Measurements from ENCODE around the gene TMEM45A. TPM values are rescaled to one million over a fixed set of nuclear protein-coding genes. Genes with fewer than 3 reads are reported as not detected.
"Not testable (repeated sequence)": the region's sequence is repeated elsewhere in the genome, so short reads cannot be mapped to it uniquely, and the experiment has no call there.

TMEM45A gene
- total RNA-seq, 1 experiment from 2014 or later: 21.1 TPM

DNA sequence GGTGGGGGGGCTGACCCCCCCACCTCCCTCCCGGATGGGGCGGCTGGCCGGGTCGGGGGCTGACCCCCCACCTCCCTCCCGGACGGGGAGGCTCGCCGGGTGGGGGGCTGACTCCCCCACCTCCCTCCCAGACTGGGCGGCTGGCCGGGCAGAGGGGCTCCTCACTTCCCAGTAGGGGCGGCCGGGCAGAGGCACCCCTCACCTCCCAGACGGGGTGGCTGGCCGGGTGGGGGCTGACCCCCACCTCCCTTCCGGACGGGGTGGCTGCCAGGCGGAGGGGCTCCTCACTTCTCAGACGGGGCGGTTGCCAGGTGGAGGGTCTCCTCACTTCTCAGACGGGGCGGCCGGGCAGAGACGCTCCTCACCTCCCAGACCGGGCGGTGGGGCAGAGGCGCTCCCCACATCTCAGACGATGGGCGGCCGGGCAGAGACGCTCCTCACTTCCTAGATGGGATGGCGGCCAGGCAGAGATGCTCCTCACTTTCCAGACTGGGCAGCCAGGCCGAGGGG, 14.5 kb upstream of the TMEM45A start:
- DNase-seq (ENCODE audit: low read depth, low spot score); in situ Hi-C loops (cut with HindIII; ENCODE audit: low pct_unique_long_range_greater_than_20kb, low sequenced_read_pairs): not testable (repeated sequence)

DNA sequence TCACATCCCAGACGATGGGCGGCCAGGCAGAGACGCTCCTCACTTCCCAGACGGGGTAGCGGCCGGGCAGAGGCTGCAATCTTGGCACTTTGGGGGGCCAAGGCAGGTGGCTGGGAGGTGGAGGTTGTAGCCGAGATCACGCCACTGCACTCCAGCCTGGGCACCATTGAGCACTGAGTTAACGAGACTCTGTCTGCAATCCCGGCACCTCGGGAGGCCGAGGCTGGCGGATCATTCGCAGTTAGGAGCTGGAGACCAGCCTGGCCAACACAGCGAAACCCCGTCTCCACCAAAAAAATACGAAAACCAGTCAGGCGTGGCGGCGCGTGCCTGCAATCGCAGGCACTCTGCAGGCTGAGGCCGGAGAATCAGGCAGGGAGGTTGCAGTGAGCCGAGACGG, 13.9 kb upstream of the TMEM45A start:
- in situ Hi-C loops (cut with HindIII; ENCODE audit: low pct_unique_long_range_greater_than_20kb, low sequenced_read_pairs); DNase-seq (ENCODE audit: low read depth, low spot score): not testable (repeated sequence)

DNA sequence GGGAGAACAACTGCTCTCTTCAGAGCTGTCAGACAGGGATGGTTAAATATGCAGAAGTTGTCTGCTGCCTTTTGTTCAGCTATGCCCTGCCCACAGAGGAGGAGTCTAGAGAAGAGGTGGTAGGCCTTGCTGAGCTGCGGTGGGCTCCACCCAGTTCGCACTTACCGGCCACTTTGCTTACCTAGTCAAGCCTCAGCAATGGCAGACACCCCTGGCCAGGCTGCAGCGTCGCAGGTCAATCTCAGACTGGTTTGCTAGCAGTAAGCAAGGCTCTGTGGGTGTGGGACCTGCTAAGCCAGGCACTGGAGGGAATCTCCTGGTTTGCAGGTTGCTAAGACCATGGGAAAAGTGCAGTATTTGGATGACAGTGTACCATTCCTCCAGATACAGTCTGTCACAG, 12.3 kb upstream of the TMEM45A start:
- in situ Hi-C loops (cut with HindIII; ENCODE audit: low pct_unique_long_range_greater_than_20kb, low sequenced_read_pairs): no loop called here
- DNase-seq (ENCODE audit: low read depth, low spot score): no peak

DNA sequence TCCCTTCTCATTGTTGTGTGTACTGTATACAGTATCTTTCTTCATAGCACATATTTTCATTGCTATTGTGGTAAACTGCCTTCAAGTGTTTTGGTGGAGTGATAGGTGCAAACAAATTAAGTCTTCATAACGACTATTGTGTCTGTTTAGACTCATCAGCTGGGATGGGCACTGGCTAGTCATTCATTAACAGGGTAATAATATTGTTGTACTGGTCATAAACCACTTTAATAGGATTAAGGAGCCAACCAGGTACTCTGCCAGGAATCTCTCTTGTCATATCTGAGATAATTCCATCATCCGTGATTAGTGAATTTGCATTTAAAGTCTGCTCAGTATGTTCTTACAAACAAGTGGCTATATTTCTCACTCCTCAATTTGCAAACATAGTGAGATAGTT, 10.2 kb upstream of the TMEM45A start:
- DNase-seq (ENCODE audit: low read depth, low spot score): no peak
- in situ Hi-C loops (cut with HindIII; ENCODE audit: low pct_unique_long_range_greater_than_20kb, low sequenced_read_pairs): no loop called here

DNA sequence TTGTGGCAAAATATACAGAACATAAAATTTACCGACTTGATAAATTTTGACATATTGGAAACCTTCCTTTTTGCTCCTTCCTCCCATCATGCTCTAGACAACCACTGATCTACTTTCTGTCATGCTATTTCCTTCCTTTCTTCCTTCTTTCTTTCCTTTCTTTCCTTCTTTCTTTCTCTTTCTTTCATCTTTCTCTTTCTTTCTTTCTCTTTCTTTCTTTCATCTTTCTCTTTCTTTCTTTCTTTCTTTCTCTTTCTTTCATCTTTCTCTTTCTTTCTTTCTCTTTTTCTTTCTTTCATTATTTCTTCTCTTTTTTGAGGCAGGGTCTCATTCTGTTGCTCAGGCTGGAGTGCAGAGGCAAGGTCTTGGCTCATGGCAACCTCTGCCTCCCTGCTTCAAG, 8.9 kb upstream of the TMEM45A start:
- in situ Hi-C loops (cut with HindIII; ENCODE audit: low pct_unique_long_range_greater_than_20kb, low sequenced_read_pairs): no loop called here
- DNase-seq (ENCODE audit: low read depth, low spot score): no peak

DNA sequence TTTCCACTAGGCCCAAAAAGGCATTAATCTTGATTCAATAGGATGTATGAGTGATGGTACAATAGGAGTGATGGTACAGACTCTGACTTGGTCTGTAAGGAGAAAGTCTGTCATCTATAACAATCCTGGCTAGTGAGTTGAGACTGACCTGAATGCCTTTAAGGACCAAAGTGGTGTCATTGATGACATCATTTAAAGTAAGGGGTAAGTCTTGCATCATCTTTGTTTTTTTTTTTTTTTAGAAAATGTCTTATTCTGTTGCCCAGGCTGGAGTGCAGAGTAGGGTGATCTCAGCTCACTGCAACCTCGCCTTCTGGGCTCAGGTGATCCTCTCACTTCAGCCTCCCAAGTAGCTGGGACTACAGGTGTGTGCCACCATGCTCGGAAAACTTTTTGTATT, 5.6 kb upstream of the TMEM45A start:
- no peak for DNase-seq (ENCODE audit: low read depth, low spot score)
- in situ Hi-C loops (cut with HindIII; ENCODE audit: low pct_unique_long_range_greater_than_20kb, low sequenced_read_pairs): no loop called here

DNA sequence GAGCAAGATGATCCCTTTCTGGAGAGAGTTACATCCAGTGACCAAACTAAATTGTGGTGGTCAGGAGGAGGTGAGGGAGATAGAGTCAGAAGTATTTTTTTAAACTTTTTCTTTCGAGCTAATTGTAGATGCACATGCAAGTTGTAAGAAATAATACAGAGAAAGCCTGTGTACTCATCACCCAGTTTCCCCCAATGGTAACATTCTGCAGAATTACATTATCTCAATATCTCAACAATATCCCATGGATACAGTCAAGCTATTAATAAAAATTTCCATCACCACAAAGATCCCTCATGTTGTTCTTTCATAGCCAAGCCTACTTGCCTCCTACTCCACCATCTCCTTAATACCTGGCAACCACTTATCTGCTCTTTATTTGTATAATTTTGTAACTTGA, 3.3 kb upstream of the TMEM45A start:
- in situ Hi-C loops (cut with HindIII; ENCODE audit: low pct_unique_long_range_greater_than_20kb, low sequenced_read_pairs): no loop called here
- no peak for DNase-seq (ENCODE audit: low read depth, low spot score)

DNA sequence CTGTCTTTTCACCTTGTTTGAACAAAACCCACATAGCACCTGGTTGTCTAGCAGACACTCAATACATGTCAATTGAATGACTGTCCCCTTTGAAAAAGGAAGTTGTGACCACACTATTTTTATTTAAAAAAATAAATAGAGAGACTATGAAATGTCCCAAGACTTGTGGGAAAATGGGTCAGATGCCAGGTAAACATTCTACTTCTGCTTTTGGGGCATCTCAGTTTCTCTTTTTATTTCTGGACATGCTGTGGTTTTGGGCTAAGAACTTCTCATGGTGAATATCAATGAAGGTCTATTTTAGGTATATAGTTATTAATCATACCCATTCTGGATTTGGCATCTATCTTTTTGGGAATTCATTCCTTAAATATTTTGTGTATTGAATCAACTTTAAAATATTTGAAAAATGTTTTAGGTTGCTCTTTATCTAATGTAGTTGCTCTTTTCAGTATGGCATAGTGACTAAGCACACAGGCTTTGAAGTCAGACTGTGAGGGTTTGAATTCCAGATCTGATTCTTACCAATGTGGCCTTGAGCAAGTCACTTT, 4.4 kb downstream of the TMEM45A start:
- no peak for DNase-seq (ENCODE audit: low read depth, low spot score)
- in situ Hi-C loops (cut with HindIII; ENCODE audit: low pct_unique_long_range_greater_than_20kb, low sequenced_read_pairs): no loop called here

DNA sequence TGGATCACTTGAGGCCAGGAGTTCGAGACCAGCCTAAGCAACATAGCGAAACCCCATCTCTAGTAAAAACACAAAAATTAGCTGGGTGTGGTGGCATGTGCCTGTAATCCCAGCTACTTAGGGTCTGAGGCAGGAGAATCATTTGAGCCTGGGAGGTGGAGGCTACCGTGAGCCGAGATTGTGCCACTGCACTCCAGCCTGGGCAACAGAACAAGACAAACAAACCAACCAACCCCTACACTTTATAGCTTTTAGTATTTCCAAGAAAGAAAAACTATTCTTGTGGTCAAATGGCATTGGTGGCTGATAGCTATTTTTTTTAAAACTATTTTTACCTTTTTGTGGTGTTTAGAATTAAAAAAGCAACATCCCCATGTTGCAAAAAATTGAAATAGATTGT, 7.2 kb downstream of the TMEM45A start:
- in situ Hi-C loops (cut with HindIII; ENCODE audit: low pct_unique_long_range_greater_than_20kb, low sequenced_read_pairs): no loop called here
- DNase-seq (ENCODE audit: low read depth, low spot score): no peak

DNA sequence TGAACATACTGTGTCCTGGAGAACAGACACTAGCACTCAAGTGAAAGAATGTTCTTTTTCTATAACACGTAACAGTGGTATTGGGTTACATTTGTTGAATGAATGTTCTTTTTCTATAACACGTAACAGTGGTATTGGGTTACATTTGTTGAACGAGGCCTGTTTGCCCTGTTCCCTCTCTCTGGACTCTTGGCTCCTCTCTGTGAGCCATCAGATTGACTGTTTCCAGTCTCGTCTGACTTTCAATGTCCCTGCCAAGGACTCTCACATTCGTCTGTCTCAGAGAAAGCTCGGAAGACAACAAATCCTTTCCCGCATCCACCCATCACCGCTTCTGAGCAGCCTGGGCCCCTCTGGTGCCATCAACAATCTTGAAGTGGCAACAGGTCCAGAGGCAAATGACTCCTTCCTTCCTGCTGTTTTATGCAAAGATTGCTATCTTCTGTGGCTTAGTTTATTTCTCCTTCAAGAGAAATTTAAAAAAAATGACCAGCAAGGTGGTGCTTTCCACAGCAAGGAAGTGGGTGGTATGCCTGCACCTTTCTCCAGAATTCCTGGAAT, 8.0 kb downstream of the TMEM45A start:
- in situ Hi-C loops (cut with HindIII; ENCODE audit: low pct_unique_long_range_greater_than_20kb, low sequenced_read_pairs): no loop called here

DNA sequence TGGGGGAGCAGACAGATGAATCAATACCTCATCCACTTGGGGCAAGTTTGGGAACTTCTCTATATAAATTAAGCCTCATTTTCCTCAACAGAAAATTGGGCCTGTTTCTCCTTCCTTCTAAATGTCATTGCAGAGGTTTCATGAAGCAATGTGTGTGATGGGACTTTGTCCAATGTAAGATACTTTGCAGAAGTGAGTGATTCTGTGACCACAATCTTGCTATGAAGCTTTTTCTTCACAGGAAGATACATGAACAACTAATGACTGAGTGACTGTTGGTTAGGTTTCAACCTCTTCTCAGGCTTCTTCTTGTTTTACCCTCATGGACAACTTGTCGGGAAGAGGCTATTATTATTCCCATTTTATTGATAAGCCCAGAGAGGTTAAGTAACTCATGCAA, 11.0 kb downstream of the TMEM45A start:
- DNase-seq (ENCODE audit: low read depth, low spot score): no peak
- in situ Hi-C loops (cut with HindIII; ENCODE audit: low pct_unique_long_range_greater_than_20kb, low sequenced_read_pairs): no loop called here

More for the DNA sequence above, 8.0 kb downstream of the TMEM45A start:
- no peak for DNase-seq (ENCODE audit: low read depth, low spot score)

DNA sequence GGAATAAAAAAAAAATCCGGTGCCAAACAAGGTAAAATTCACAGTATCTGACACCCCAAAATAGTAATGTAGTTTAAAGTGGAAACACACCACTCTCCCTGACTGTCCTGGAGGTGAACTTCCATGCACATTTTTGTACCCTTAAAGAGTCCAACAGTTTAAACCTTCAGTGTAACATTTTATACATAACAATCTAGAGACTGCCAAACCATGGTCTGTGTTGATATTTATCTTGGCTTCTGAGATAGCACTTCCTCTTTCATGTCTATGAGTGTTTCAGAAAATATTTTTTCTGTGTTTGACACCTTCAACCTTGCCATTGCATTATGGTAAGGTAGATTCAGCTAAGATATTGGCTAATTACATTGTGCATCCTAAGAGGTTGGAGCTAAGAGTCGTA, 13.9 kb downstream of the TMEM45A start:
- in situ Hi-C loops (cut with HindIII; ENCODE audit: low pct_unique_long_range_greater_than_20kb, low sequenced_read_pairs): no loop called here
- DNase-seq (ENCODE audit: low read depth, low spot score): no peak

DNA sequence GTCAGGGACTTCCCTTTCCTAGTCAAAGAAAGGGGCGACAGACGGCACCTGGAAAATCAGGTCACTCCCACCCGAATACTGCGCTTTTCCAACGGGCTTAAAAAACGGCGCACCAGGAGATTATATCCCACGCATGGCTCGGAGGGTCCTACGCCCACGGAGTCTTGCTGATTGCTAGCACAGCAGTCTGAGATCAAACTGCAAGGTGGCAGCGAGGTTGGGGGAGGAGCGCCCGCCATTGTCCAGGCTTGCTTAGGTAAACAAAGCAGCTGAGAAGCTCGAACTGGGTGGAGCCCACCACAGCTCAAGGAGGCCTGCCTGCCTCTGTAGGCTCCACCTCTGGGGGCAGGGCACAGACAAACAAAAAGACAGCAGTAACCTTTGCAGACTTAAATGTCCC, 17.4 kb downstream of the TMEM45A start:
- DNase-seq (ENCODE audit: low read depth, low spot score); in situ Hi-C loops (cut with HindIII; ENCODE audit: low pct_unique_long_range_greater_than_20kb, low sequenced_read_pairs): not testable (repeated sequence)

DNA sequence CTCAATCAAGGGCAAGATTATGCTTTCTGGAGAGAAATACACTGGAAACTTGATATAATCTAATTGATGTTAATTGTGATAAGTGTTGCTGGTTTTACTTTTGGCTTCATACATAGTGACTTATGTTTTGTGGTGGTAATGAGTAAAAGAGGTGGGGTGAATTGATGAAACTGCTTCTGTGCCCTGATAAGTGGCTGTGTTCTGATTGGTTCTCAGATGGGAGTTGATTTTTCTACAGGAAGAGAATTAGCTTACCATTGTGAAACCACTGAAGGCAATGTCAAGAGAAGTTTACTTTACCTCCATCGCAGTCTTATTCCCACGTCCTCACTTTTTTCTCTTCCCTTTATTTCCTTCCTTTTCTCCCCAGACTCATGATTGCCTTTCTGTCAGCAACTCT, 23.8 kb downstream of the TMEM45A start:
- in situ Hi-C loops (cut with HindIII; ENCODE audit: low pct_unique_long_range_greater_than_20kb, low sequenced_read_pairs): no loop called here
- DNase-seq (ENCODE audit: low read depth, low spot score): no peak

DNA sequence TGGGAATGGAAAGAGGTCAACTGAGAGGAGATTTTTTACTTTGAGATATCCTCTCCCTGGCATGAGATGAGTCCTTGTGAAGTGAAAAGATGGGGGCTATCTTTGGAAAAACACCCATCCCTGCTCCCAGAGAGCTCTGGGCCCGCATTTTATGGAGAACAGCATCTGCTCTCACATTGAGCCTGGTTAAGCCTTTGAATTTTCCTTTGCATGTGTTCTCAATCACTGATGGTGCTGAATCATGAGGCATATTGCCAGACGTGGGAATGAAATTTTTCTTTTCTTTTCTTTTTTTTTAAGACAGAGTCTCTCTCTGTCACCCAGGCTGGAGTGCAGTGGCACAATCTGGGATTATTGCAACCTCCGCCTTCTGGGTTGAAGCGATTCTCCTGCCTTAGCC, 24.4 kb downstream of the TMEM45A start:
- in situ Hi-C loops (cut with HindIII; ENCODE audit: low pct_unique_long_range_greater_than_20kb, low sequenced_read_pairs): no loop called here
- no peak for DNase-seq (ENCODE audit: low read depth, low spot score)

DNA sequence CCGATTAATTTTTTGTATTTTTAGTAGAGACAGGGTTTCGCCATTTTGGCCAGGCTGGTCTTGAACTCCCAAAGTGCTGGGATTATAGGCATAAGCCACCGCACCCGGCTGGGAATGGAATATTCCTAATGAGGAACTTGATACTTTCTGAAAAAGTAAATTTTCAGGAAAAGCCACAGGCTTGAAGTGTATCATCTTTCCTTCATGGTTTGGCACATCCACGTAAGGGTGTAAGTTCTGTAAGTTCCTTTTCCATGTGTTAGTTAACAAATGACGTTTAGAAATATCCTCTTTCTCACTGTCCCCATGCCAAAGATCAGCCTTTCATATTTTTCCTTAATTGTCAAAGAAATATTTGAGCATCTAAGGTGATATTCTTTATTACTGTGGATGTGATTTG, 24.9 kb downstream of the TMEM45A start:
- no peak for DNase-seq (ENCODE audit: low read depth, low spot score)
- in situ Hi-C loops (cut with HindIII; ENCODE audit: low pct_unique_long_range_greater_than_20kb, low sequenced_read_pairs): no loop called here

DNA sequence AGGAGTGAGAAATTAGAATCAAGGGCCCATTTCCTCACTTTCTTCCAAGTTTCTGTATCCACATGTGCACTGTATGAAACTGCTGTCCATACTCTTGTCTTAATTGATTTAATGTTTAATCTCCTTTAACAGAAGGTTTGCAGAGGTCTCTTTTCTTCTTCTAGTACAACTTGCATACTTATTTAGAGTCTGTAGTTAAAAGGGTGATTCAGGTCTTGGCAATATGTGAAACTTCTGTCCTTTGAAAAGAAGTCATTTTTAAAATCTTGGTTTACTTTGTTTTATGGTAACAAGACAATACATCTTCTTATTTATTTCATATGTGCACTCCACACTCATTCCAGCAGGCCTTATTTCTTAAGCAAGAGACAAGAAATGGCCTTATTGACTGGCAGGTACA, 25.8 kb downstream of the TMEM45A start:
- DNase-seq (ENCODE audit: low read depth, low spot score): no peak
- in situ Hi-C loops (cut with HindIII; ENCODE audit: low pct_unique_long_range_greater_than_20kb, low sequenced_read_pairs): no loop called here

DNA sequence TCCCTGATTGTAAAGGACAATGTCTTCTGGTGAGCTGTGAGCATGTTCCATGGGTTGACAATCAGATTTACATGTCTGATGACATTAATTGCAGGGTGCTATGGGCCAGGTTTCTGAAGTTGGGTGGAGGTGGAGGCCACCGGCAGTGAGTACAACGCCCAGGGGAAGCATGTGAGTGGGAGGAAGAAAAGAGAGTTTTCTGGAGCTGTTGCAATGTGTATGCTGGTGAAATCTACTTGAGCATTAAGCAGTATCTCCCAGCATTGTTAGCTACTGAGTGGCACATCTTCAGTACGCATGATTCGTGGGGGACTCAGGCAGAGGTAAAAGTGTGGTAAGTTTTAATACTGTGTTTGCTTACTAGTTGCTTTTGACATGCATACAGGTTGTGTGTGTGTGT, 26.6 kb downstream of the TMEM45A start:
- DNase-seq (ENCODE audit: low read depth, low spot score): no peak
- in situ Hi-C loops (cut with HindIII; ENCODE audit: low pct_unique_long_range_greater_than_20kb, low sequenced_read_pairs): no loop called here

DNA sequence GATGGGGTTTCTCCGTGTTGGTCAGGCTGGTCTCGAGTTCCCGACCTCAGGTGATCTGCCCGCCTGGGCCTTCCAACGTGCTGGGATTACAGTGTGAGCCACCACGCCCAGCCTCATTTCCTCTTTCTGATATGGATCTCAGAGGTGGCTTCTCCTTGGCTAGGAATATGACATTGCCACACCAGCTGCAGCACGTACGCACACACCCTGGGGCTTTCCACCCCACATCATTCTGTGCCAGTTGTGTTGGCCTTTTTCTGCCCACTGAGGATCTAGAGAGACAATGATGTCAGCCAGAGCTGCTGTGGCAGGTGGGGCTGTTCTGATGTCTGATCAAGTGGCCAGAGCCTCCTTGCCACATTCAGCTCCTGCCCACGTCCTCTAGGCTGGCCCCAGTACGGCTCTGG, 29.0 kb downstream of the TMEM45A start:
- no peak for DNase-seq (ENCODE audit: low read depth, low spot score)
- in situ Hi-C loops (cut with HindIII; ENCODE audit: low pct_unique_long_range_greater_than_20kb, low sequenced_read_pairs): no loop called here

DNA sequence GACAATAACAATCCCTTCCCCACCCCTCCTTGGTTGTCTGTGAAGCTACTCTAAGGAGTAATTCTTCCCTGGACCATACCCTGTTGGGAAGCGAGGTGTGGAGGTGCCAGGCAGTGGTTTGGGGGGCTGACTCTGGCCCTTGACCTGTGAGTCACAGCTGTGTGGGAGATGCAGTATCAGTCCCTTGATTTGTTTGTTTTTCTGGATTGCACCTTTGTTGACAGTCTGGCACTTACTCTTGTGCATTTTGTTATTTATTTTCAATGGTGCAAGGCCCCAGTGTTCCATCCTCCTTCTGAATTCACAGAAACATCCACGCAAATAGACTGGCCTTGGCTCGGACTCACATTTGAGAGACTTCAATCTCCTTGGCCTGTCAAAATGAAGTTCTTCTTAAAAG, 29.7 kb downstream of the TMEM45A start:
- in situ Hi-C loops (cut with HindIII; ENCODE audit: low pct_unique_long_range_greater_than_20kb, low sequenced_read_pairs): no loop called here
- no peak for DNase-seq (ENCODE audit: low read depth, low spot score)

All from SK-MEL-5 (cell line).